ENCODE measurements around the gene RTN4. TPM values are rescaled to one million over a fixed set of nuclear protein-coding genes. Genes with fewer than 3 reads are reported as not detected.

The RTN4 gene
- total and polyA plus RNA-seq, 2 of the 4 experiments (the other 2 are of a cell fraction), result 77.8 to 588 TPM

GRCh38 chr2:54936766-54937165 lies 113.5 kb downstream of the RTN4 start:
- Histone ChIP-seq H3K4ac (ENCODE audit: low read depth, low read length) (no peak overlapping the region), H3K4me2 (ENCODE audit: low read depth, low read length) (no peak overlapping the region), H4K91ac (ENCODE audit: insufficient read depth, low read depth, low read length) (no peak overlapping the region), H3K27me3 (ENCODE audit: control insufficient read depth, insufficient read depth, low read length) (peaks cover 6% of the 10 kb centered on the region), H3K36me3 (ENCODE audit: control insufficient read depth, insufficient read depth, low read length) (no peaks in the 10 kb centered on the region), H2BK120ac (ENCODE audit: low read depth, low read length) (no peak overlapping the region), H3K56ac (ENCODE audit: extremely low read depth, insufficient read depth, low read length) (no peak overlapping the region), H2AFZ (replicated peaks; ENCODE audit: low read length, poor library complexity) (no peak overlapping the region), H3K4me1 (ENCODE audit: control insufficient read depth, insufficient read depth, low read length) (no peaks in the 10 kb centered on the region), H3K23ac (ENCODE audit: low read depth, low read length) (no peak overlapping the region), H3K9ac (ENCODE audit: low read depth, low read length) (no peak overlapping the region), H3K18ac (ENCODE audit: low read depth, low read length) (no peak overlapping the region), H3K9me1 (ENCODE audit: insufficient read depth, low read length) (no peaks in the 10 kb centered on the region), H2AK9ac (replicated peaks; ENCODE audit: low read depth, low read length, poor library complexity) (no peak overlapping the region), H3K9me3 (ENCODE audit: control insufficient read depth, insufficient read depth, low read length) (peaks cover 2% of the 10 kb centered on the region; the same call in 1 of the 2 replicates), H2BK15ac (ENCODE audit: low read depth, low read length) (no peak overlapping the region), H4K5ac (ENCODE audit: low read depth, low read length) (no peak overlapping the region), H3K27ac (ENCODE audit: insufficient read depth, low read length) (no peak overlapping the region), H2BK5ac (ENCODE audit: low read depth, low read length, poor library complexity, severe bottlenecking) (no peak overlapping the region), H2AK5ac (ENCODE audit: low read depth, low read length) (no peak overlapping the region), H3K4me3 (ENCODE audit: insufficient read depth, low read depth, low read length) (no peak overlapping the region), H3K14ac (replicated peaks; ENCODE audit: low read depth, low read length) (no peak overlapping the region), H4K8ac (ENCODE audit: low read depth in 2 of 2, low read length in 2 of 2) (no peak overlapping the region), H2BK20ac (ENCODE audit: low read depth, low read length) (no peak overlapping the region), H3K79me1 (ENCODE audit: low read depth in 1 of 2, low read length in 2 of 2) (no peaks in the 10 kb centered on the region), H4K20me1 (ENCODE audit: insufficient read depth, low read length) (no peaks in the 10 kb centered on the region)
- ChIA-PET CTCF (no interaction called here), POLR2A (ENCODE audit: unreplicated experiment) (no interaction called here)
- no peak for DNase-seq
- intact Hi-C loops (cut with micrococcal nuclease) (no loop called here), dilution Hi-C loops (cut with HindIII; ENCODE audit: low sequenced_read_pairs, unreplicated experiment) (no loop called here), in situ Hi-C loops (cut with MboI; ENCODE audit: low sequenced_read_pairs) (no loop called here)
- no peak for TF ChIP-seq USF2 (IDR thresholded peaks at IDR 0.05; ENCODE audit: low read depth, low read length)
- no peak for TF ChIP-seq SMC3 (IDR thresholded peaks at IDR 0.05; ENCODE audit: low read depth, low read length)
- no peak for TF ChIP-seq CEBPB (IDR thresholded peaks at IDR 0.05; ENCODE audit: low read depth, low read length)
- TF ChIP-seq MAZ (IDR thresholded peaks at IDR 0.05; ENCODE audit: borderline replicate concordance, low read depth, low read length), result no peak
- TF ChIP-seq NFE2L2 (IDR thresholded peaks at IDR 0.05; ENCODE audit: low read depth, low read length), result no peak
- no peak for TF ChIP-seq MXI1 (IDR thresholded peaks at IDR 0.05; ENCODE audit: borderline replicate concordance, low read depth, low read length)
- TF ChIP-seq CTCF (conservative IDR thresholded peaks at IDR 0.05; ENCODE audit: low read depth, low read length), result no peak
- TF ChIP-seq POLR2A (IDR thresholded peaks at IDR 0.05; ENCODE audit: low read depth, low read length), result no peak
- TF ChIP-seq RAD21 (IDR thresholded peaks at IDR 0.05; ENCODE audit: low read length), result no peak
- TF ChIP-seq CHD1 (IDR thresholded peaks at IDR 0.05; ENCODE audit: low read depth, low read length), result no peak
- TF ChIP-seq MAFK (IDR thresholded peaks at IDR 0.05; ENCODE audit: low read depth, low read length), result no peak
- no peak for TF ChIP-seq RFX5 (IDR thresholded peaks at IDR 0.05; ENCODE audit: low read depth, low read length)
- no peak for TF ChIP-seq RCOR1 (IDR thresholded peaks at IDR 0.05; ENCODE audit: insufficient replicate concordance, low read length)
- TF ChIP-seq BHLHE40 (IDR thresholded peaks at IDR 0.05; ENCODE audit: low read depth, low read length), result no peak
- no CpG with 5 or more reads among the region's 8 CpGs for WGBS, 2 experiments (ENCODE audit: extremely low coverage in 2 of 2, insufficient read length in 1 of 2)
- BruUV-seq (replicated peaks), result no TSS peak
- ATAC-seq (ENCODE audit: low read depth), result no peak
